Measurements from ENCODE around the gene POMGNT2. TPM values are rescaled to one million over a fixed set of nuclear protein-coding genes. Genes with fewer than 3 reads are reported as not detected.

The POMGNT2 gene
- total RNA-seq, 1 donor from 2014 or later: 13.0 TPM

DNA sequence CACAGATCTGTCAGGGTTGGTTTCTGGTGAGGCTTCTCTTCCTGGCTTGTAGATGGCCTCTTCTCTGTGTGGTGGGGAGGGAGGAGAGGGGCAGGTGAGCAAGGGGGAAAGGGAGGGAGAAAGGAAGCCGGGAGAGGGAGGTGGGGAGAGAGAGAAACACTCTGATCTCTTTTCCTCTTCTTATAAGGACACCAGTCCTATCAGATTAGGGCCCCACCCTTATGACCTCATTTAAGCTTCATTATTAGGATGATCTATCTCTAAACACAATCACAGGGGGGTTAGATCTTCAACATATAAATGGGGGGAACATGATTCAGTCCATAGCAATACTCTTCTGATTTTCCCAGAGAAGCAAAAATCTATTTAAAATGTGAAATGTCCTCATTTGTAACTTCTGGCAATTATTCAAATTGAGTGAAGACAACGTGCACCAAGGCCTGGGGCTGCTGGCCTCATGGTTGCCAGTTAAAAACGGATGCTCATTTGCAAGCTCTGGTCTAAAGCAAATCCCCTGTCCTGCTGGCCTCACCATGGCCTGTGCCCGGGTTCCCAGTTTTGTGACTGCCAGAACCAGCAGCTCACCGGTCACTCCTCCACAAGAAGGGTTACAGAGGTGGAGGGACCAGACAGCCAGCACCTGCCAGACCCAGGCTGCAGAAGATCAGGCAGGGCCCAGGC lies 8.3 kb downstream of the POMGNT2 start:
- Histone ChIP-seq H3K79me2 (ENCODE audit: insufficient read depth, low read length) (no peaks in the 10 kb centered on the region), H3K9ac (ENCODE audit: low read length) (no peak overlapping the region), H3K4me1 (ENCODE audit: insufficient read depth, low read length) (no peaks in the 10 kb centered on the region), H4K20me1 (ENCODE audit: insufficient read depth, low read length) (peaks cover 8% of the 10 kb centered on the region), H3K27ac (ENCODE audit: low read depth, low read length) (no peak overlapping the region), H3K36me3 (ENCODE audit: insufficient read depth, low read length) (no peaks in the 10 kb centered on the region), H3K4me3 (ENCODE audit: insufficient read depth, low read depth, low read length) (no peak overlapping the region), H3K27me3 (ENCODE audit: insufficient read depth, low read length) (no peaks in the 10 kb centered on the region), H3K4me2 (ENCODE audit: low read length) (no peak overlapping the region), H2AFZ (ENCODE audit: low read depth, low read length) (no peak overlapping the region), H3K9me3 (ENCODE audit: insufficient read depth, low read depth, low read length) (no peaks in the 10 kb centered on the region)
- TF ChIP-seq, protein P1, sequence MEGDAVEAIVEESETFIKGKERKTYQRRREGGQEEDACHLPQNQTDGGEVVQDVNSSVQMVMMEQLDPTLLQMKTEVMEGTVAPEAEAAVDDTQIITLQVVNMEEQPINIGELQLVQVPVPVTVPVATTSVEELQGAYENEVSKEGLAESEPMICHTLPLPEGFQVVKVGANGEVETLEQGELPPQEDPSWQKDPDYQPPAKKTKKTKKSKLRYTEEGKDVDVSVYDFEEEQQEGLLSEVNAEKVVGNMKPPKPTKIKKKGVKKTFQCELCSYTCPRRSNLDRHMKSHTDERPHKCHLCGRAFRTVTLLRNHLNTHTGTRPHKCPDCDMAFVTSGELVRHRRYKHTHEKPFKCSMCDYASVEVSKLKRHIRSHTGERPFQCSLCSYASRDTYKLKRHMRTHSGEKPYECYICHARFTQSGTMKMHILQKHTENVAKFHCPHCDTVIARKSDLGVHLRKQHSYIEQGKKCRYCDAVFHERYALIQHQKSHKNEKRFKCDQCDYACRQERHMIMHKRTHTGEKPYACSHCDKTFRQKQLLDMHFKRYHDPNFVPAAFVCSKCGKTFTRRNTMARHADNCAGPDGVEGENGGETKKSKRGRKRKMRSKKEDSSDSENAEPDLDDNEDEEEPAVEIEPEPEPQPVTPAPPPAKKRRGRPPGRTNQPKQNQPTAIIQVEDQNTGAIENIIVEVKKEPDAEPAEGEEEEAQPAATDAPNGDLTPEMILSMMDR (IDR thresholded peaks at IDR 0.05; ENCODE audit: insufficient read depth, low read depth, low read length): no peak
- no peak for TF ChIP-seq EZH2 (IDR thresholded peaks at IDR 0.05; ENCODE audit: insufficient read depth, low read length)
- peaks cover 5% of the 10 kb centered on the region for H3K27me3 Mint-ChIP-seq (ENCODE audit: low read depth, unreplicated experiment)
- H3K27ac Mint-ChIP-seq (ENCODE audit: unreplicated experiment): no peak overlapping the region
- H3K9me3 Mint-ChIP-seq (ENCODE audit: unreplicated experiment): no peaks in the 10 kb centered on the region
- peaks cover 1% of the 10 kb centered on the region for H3K36me3 Mint-ChIP-seq (ENCODE audit: low read depth, unreplicated experiment)
- no peak for DNase-seq (ENCODE audit: low read depth)
- no peak for FAIRE-seq
- H3K4me1 Mint-ChIP-seq (ENCODE audit: low read depth, unreplicated experiment): no peaks in the 10 kb centered on the region
- no peak overlapping the region for H3K4me3 Mint-ChIP-seq (ENCODE audit: unreplicated experiment)

DNA sequence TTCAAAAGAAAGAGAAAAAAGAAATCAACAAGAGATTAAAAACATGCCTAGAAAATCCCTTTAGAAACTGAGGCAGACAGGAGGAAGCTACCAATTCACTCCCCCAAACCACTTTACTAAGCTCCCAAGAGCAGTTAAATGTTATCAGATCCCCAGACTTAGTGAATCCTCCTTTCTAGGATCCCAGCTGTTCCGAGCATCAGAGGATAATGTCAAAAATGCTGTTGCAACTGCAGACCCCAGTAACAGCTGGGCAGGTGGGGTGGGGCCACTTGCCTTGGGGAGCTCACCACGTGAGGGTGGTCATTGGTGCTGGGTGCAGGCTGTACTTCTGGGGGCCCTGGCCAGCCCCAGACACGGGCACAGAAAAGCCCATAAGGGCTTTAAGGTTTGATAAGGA lies 9.1 kb downstream of the POMGNT2 start:
- H4K20me1 ChIP-seq (ENCODE audit: insufficient read depth, low read length): peaks cover 8% of the 10 kb centered on the region
- Mint-ChIP-seq H3K27me3 (ENCODE audit: low read depth, unreplicated experiment) (peaks cover 4% of the 10 kb centered on the region), H3K4me3 (ENCODE audit: unreplicated experiment) (no peak overlapping the region), H3K4me1 (ENCODE audit: low read depth, unreplicated experiment) (no peaks in the 10 kb centered on the region), H3K36me3 (ENCODE audit: low read depth, unreplicated experiment) (peaks cover 1% of the 10 kb centered on the region), H3K9me3 (ENCODE audit: unreplicated experiment) (no peaks in the 10 kb centered on the region), H3K27ac (ENCODE audit: unreplicated experiment) (no peak overlapping the region)
- DNase-seq (ENCODE audit: low read depth) (no peak), FAIRE-seq (no peak)
- no peak overlapping the region for H3K27ac ChIP-seq (ENCODE audit: low read depth, low read length)
- no peaks in the 10 kb centered on the region for H3K36me3 ChIP-seq (ENCODE audit: insufficient read depth, low read length)
- no peaks in the 10 kb centered on the region for H3K27me3 ChIP-seq (ENCODE audit: insufficient read depth, low read length)
- H3K9me3 ChIP-seq (ENCODE audit: insufficient read depth, low read depth, low read length): no peaks in the 10 kb centered on the region
- no peak overlapping the region for H3K9ac ChIP-seq (ENCODE audit: low read length)
- H3K79me2 ChIP-seq (ENCODE audit: insufficient read depth, low read length): no peaks in the 10 kb centered on the region
- no peak for TF ChIP-seq EZH2 (IDR thresholded peaks at IDR 0.05; ENCODE audit: insufficient read depth, low read length)
- TF ChIP-seq, protein P1 (IDR thresholded peaks at IDR 0.05; ENCODE audit: insufficient read depth, low read depth, low read length): no peak
- no peaks in the 10 kb centered on the region for H3K4me1 ChIP-seq (ENCODE audit: insufficient read depth, low read length)
- H2AFZ ChIP-seq (ENCODE audit: low read depth, low read length): no peak overlapping the region
- H3K4me3 ChIP-seq (ENCODE audit: insufficient read depth, low read depth, low read length): no peak overlapping the region
- H3K4me2 ChIP-seq (ENCODE audit: low read length): no peak overlapping the region

DNA sequence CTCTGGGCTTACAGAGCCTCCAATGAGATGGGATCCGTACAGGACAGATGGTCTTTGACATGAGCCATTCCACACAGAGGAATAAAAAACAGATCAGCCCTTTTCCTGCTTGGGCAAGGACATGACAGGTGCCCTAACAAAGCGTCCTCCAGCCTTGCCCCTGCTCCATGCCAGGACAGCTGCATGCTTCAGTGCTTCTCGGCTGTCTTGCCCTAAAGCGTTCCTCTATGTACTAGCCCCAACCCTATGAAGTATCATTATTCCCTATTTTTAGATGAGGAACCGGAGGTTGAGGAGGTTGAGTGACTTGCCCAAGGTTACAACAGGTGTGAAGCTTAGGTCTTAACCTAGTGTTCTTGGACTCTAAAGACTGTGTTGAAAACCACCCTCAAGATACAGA lies 10.5 kb downstream of the POMGNT2 start:
- H3K36me3 ChIP-seq (ENCODE audit: insufficient read depth, low read length): no peaks in the 10 kb centered on the region
- H4K20me1 ChIP-seq (ENCODE audit: insufficient read depth, low read length): peaks cover 8% of the 10 kb centered on the region
- no peak for DNase-seq (ENCODE audit: low read depth)
- no peaks in the 10 kb centered on the region for H3K9me3 ChIP-seq (ENCODE audit: insufficient read depth, low read depth, low read length)
- Mint-ChIP-seq H3K27ac (ENCODE audit: unreplicated experiment) (no peak overlapping the region), H3K27me3 (ENCODE audit: low read depth, unreplicated experiment) (no peaks in the 10 kb centered on the region), H3K36me3 (ENCODE audit: low read depth, unreplicated experiment) (peaks cover 1% of the 10 kb centered on the region), H3K4me3 (ENCODE audit: unreplicated experiment) (no peak overlapping the region), H3K4me1 (ENCODE audit: low read depth, unreplicated experiment) (no peaks in the 10 kb centered on the region), H3K9me3 (ENCODE audit: unreplicated experiment) (no peaks in the 10 kb centered on the region)
- no peaks in the 10 kb centered on the region for H3K27me3 ChIP-seq (ENCODE audit: insufficient read depth, low read length)
- no peak overlapping the region for H3K27ac ChIP-seq (ENCODE audit: low read depth, low read length)
- TF ChIP-seq EZH2 (IDR thresholded peaks at IDR 0.05; ENCODE audit: insufficient read depth, low read length): no peak
- TF ChIP-seq, protein P1 (IDR thresholded peaks at IDR 0.05; ENCODE audit: insufficient read depth, low read depth, low read length): no peak
- no peaks in the 10 kb centered on the region for H3K4me1 ChIP-seq (ENCODE audit: insufficient read depth, low read length)
- no peaks in the 10 kb centered on the region for H3K79me2 ChIP-seq (ENCODE audit: insufficient read depth, low read length)
- no peak overlapping the region for H2AFZ ChIP-seq (ENCODE audit: low read depth, low read length)
- no peak for FAIRE-seq
- no peak overlapping the region for H3K4me3 ChIP-seq (ENCODE audit: insufficient read depth, low read depth, low read length)
- H3K9ac ChIP-seq (ENCODE audit: low read length): no peak overlapping the region
- H3K4me2 ChIP-seq (ENCODE audit: low read length): no peak overlapping the region

Measured in astrocyte (in vitro differentiated cells and primary cell).